LNCAP (cell line): Measurements from ENCODE around the gene HSDL1.

Experiments used
- CTCF ChIP-seq: fragments of 450-650 bp; IDR thresholded peaks from 2 replicates; pipeline ENCODE4 v1.5.1; 2017; ENCODE audit warnings: mild to moderate bottlenecking

Gene HSDL1

GRCh38 chr16:84155771-84156170 is 10.8 kb upstream of the HSDL1 start:
- no peak for TF ChIP-seq CTCF

- TF ChIP-seq CTCF: no peak
These were observed 10.2 kb upstream of the HSDL1 start for GRCh38 chr16:84155226-84155625.

DNA sequence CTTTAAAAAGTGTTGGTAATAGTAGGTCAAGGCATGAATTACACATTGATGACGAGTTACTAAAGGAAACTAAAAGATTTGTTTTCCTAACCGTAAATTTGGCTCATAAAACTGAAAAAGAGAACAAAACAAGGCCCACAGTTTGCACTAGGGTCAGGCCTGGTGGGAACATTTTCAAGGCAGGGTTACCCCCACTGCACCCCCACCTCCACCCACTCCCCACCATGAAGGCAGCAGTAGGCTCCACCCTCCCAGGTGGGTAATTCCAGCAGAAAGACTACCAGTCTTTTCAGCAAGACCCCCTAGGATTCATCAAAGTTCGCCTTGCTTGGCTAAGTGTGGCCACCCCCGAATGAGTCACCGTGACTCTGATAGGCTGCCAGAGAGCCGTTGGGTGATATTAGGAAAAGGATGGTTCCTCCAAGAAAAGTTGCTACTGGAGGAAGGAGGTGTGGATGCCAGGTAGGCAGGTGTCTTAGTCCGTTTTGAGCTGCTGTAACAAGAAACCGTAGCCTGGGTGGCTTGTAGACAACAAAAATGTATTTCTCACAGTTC is 8.8 kb upstream of the HSDL1 start:
- no peak for TF ChIP-seq CTCF

GRCh38 chr16:84150926-84151325 is 5.9 kb upstream of the HSDL1 start:
- TF ChIP-seq CTCF: no peak

DNA sequence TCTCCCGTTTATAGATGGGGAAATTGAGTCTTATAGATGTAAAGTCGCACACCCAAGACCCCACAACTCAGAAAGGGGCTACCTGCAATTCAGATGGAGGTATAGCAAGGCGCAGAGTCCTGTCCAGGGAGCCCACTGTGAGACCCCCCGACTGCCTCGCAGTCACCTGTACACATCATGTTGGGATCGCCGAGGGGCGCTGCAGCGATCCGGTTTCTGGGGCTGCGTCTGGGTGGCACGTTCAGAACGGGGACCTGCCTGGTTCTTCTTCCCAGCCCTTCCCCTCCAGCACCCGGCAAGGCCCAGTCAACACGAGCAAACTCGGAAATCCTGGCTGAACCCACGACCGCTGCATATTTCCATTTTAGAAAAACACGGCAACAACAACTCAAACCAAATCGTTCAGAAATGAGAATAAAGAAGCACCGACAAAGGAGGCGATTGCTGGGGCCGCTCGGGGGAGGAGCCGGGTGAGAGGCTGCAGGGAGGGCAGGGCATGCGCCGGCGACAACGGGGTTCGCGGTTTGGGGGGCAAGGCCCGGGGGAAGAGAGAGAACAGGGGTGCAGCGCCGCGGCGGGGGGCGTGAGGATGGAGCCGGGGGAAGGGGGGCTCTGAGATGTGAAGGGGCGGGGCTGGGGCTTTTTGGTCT is 643 bp downstream of the HSDL1 start:
- TF ChIP-seq CTCF: no peak

- TF ChIP-seq CTCF: no peak
These were observed 1.2 kb downstream of the HSDL1 start for GRCh38 chr16:84143784-84144199.

DNA sequence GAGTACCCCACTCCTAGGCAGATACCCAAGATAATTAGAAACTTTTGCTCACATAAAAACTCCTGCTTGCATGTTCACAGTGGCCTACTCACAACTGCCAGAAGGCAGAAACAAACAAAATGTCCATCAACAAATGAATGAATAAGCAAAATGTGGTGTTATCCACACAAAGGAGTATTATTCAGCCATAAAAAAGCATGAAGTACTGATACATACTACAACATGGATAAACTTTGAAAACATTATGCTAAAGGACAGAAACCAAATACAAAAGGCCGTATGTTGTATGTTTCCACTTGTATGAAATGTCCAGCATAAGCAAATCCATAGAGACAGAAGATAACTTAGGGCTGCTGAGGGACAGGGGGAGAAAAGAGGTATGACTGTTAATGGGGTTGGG is 1.9 kb downstream of the HSDL1 start:
- TF ChIP-seq CTCF: no peak
